ENCODE measurements around the gene ZNF500. TPM values are rescaled to one million over a fixed set of nuclear protein-coding genes. Genes with fewer than 3 reads are reported as not detected.
A peak's percentile ranks its signal among the peaks of the same experiment; 100 is the strongest.

ZNF500 gene
- total RNA-seq, 1 donor from 2014 or later: 4.4 TPM

- no peak for DNase-seq (ENCODE audit: low read depth in 2 of 2)
Observed at GRCh38 chr16:4772351-4772750, 5.4 kb upstream of the ZNF500 start.

GRCh38 chr16:4771646-4772045, 4.7 kb upstream of the ZNF500 start:
- DNase-seq (ENCODE audit: low read depth in 2 of 2): no peak

- DNase-seq (ENCODE audit: low read depth in 2 of 2): no peak
Observed at GRCh38 chr16:4769306-4769638, 2.3 kb upstream of the ZNF500 start.

- DNase-seq (ENCODE audit: low read depth in 2 of 2): peak; percentile 82 to 90
Observed at GRCh38 chr16:4768549-4769305, 1.8 kb upstream of the ZNF500 start.

GRCh38 chr16:4767872-4768548, 1.0 kb upstream of the ZNF500 start:
- DNase-seq (ENCODE audit: low read depth in 2 of 2): peak in 1 of 2 donors; percentile 24

- DNase-seq (ENCODE audit: low read depth in 2 of 2): peak; percentile 10 to 19
Observed at GRCh38 chr16:4765511-4766474, 1.2 kb downstream of the ZNF500 start.

GRCh38 chr16:4763791-4764190, 3.2 kb downstream of the ZNF500 start:
- no peak for DNase-seq (ENCODE audit: low read depth in 2 of 2)

GRCh38 chr16:4762205-4762604, 4.8 kb downstream of the ZNF500 start:
- no peak for DNase-seq (ENCODE audit: low read depth in 2 of 2)

- DNase-seq (ENCODE audit: low read depth in 2 of 2): no peak
Observed at GRCh38 chr16:4760221-4760910, 6.6 kb downstream of the ZNF500 start.

- no peak for DNase-seq (ENCODE audit: low read depth in 2 of 2)
Observed at GRCh38 chr16:4755687-4756086, 11.3 kb downstream of the ZNF500 start.

- no peak for DNase-seq (ENCODE audit: low read depth in 2 of 2)
Observed at GRCh38 chr16:4754865-4755264, 12.1 kb downstream of the ZNF500 start.

- no peak for DNase-seq (ENCODE audit: low read depth in 2 of 2)
Observed at GRCh38 chr16:4753227-4753626, 13.7 kb downstream of the ZNF500 start.

GRCh38 chr16:4752351-4753100, 14.4 kb downstream of the ZNF500 start:
- DNase-seq (ENCODE audit: low read depth in 2 of 2): no peak

GRCh38 chr16:4750896-4751295, 16.1 kb downstream of the ZNF500 start:
- DNase-seq (ENCODE audit: low read depth in 2 of 2): no peak

- DNase-seq (ENCODE audit: low read depth in 2 of 2): no peak
Observed at GRCh38 chr16:4749700-4750257, 17.2 kb downstream of the ZNF500 start.

- DNase-seq (ENCODE audit: low read depth in 2 of 2): no peak
Observed at GRCh38 chr16:4748682-4749411, 18.1 kb downstream of the ZNF500 start.

GRCh38 chr16:4747906-4748681, 18.9 kb downstream of the ZNF500 start:
- no peak for DNase-seq (ENCODE audit: low read depth in 2 of 2)

GRCh38 chr16:4746991-4747574, 19.9 kb downstream of the ZNF500 start:
- DNase-seq (ENCODE audit: low read depth in 2 of 2): no peak

GRCh38 chr16:4746215-4746614, 20.7 kb downstream of the ZNF500 start:
- DNase-seq (ENCODE audit: low read depth in 2 of 2): no peak

Measured in dermis microvascular lymphatic vessel endothelial cell (primary cell).